Stimulated activated CD8-positive, alpha-beta memory T cell treated with anti-CD3 and anti-CD28 coated beads, Interleukin-2, amount 100 ng/mL, for 48 hours (primary cell): ENCODE measurements around the gene LRRC37A2.
"Not testable (repeated sequence)": the region's sequence is repeated elsewhere in the genome, so short reads cannot be mapped to it uniquely, and the experiment has no call there.

Source experiments
- DNase-seq, 2 donors: peaks; one replicate each; pipeline ENCODE4 v3.0.0-alpha.2; 2020; ENCODE audit warnings: low read depth in 2 of 2

The LRRC37A2 gene

GRCh38 chr17:46598344-46598931, 86.2 kb downstream of the LRRC37A2 start:
- not testable (repeated sequence) for DNase-seq

- DNase-seq = not testable (repeated sequence)
Observed at GRCh38 chr17:46600767-46601166, 88.5 kb downstream of the LRRC37A2 start.

GRCh38 chr17:46603125-46603524, 90.9 kb downstream of the LRRC37A2 start:
- DNase-seq = not testable (repeated sequence)
